ENCODE data around the gene CDC73. TPM values are rescaled to one million over a fixed set of nuclear protein-coding genes. Genes with fewer than 3 reads are reported as not detected.
"Not testable (repeated sequence)": the region's sequence is repeated elsewhere in the genome, so short reads cannot be mapped to it uniquely, and the experiment has no call there.

CDC73 gene
- total RNA-seq, 1 experiment from 2014 or later, result 19.5 TPM

DNA sequence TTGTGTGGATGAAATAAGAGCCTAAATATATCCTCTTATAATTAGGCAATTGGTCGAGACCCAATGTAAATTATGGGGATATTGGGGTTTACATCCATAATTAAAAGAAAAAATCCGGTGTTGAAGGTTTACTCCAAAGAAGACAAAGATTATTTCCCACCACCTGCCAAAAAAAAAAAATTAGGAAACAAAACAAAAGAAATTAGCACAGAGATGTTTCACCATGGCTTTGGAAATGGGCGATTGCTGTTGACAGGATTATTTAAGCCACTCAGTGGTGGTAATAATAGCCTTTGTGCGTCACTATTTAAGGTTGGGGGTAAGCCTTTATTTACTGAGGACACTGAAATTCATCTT, 16.0 kb upstream of the CDC73 start:
- H3K27me3 ChIP-seq (ENCODE audit: control insufficient read depth, insufficient read depth, low read length), result peaks cover 11% of the 10 kb centered on the region
- DNase-seq, result no peak
- H3K4me3 ChIP-seq (ENCODE audit: insufficient read depth, low read depth, low read length), result peak overlapping the region; percentile 84
- no peaks in the 10 kb centered on the region for H3K36me3 ChIP-seq (replicated peaks; ENCODE audit: control insufficient read depth, insufficient read depth, low read length)

DNA sequence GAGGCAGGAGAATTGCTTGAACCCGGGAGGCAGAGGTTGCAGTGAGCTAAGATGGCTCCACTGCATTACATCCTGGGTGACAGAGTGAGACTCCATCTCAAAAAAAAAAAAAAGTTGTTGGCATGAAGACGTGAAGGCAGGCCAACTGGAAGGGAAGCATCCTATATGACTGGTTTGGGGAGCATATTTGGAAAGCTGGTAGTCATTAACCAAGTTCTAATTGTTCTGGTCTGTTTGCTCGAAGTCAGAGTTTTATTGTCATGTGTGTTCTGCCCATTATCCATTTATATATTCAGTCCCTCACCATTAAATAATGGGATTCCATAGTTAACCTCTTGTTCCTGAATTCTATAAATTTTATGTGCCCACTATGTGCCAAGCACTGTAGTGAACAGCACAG, 13.4 kb upstream of the CDC73 start:
- no peak overlapping the region for H3K4me3 ChIP-seq (ENCODE audit: insufficient read depth, low read depth, low read length)
- peaks cover 11% of the 10 kb centered on the region for H3K27me3 ChIP-seq (ENCODE audit: control insufficient read depth, insufficient read depth, low read length)
- no peak for DNase-seq
- H3K36me3 ChIP-seq (replicated peaks; ENCODE audit: control insufficient read depth, insufficient read depth, low read length), result no peaks in the 10 kb centered on the region

DNA sequence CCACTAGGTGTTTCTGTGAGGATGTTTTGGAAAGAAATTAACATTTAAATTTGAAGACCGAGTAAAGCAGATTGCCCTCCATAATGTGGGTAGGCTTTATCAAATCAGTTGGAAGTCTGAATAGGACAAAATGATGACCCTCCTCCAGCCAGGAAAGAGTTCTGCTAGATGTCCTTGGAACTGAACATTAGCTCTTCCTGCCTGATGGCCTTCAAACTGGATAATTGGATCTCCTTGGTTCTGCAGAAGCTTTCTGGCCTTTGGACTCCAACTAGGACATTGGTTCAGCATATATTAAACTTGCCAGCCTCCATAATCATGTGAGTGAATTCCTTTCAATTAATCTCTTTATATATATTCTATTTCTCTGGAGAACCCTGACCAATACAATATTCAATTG, 12.2 kb upstream of the CDC73 start:
- peaks cover 2% of the 10 kb centered on the region; the same call in 1 of the 2 replicates for H3K27me3 ChIP-seq (ENCODE audit: control insufficient read depth, insufficient read depth, low read length)
- H3K36me3 ChIP-seq (replicated peaks; ENCODE audit: control insufficient read depth, insufficient read depth, low read length), result no peaks in the 10 kb centered on the region
- H3K4me3 ChIP-seq (ENCODE audit: insufficient read depth, low read depth, low read length), result no peak overlapping the region
- no peak for DNase-seq

DNA sequence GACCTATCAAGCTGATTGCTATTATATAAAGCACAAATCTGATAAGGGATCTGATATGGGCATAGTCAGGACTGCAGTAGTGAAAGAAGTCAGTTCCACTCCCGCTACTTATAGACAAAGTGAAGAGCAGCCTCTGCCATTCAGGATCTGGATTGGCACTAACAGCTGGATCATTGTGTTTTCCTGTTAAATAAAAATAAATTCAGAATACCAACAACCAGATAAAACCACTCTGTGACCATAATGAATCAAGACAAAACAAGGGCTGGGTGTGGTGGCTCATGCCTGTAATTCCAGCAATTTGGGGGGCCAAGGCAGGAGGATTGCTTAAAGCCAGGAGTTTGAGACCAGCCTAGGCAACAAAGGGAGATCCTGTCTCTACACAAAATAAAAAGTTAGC, 11.6 kb upstream of the CDC73 start:
- no peak overlapping the region for H3K4me3 ChIP-seq (ENCODE audit: insufficient read depth, low read depth, low read length)
- DNase-seq, result no peak
- no peaks in the 10 kb centered on the region for H3K36me3 ChIP-seq (replicated peaks; ENCODE audit: control insufficient read depth, insufficient read depth, low read length)
- no peaks in the 10 kb centered on the region for H3K27me3 ChIP-seq (ENCODE audit: control insufficient read depth, insufficient read depth, low read length)

DNA sequence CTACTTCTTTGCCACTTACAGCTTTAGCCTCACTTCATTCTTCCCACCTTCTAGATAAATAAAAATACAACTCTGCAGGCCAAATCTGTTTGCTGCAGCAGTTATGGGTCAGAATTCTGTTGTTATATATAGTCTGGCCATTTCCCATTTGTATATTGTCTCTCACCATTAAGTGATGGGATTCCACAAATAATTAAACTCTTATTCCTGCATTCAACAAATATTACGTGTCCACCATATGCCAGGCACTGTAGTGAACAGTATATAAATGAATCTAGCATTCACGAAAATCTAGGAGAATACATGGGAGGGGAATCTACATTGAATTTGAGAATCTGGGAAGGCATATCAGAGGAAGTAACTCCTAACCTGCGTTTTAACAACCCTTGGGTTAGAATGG, 11.0 kb upstream of the CDC73 start:
- H3K27me3 ChIP-seq (ENCODE audit: control insufficient read depth, insufficient read depth, low read length), result no peaks in the 10 kb centered on the region
- H3K36me3 ChIP-seq (replicated peaks; ENCODE audit: control insufficient read depth, insufficient read depth, low read length), result no peaks in the 10 kb centered on the region
- DNase-seq, result no peak
- H3K4me3 ChIP-seq (ENCODE audit: insufficient read depth, low read depth, low read length), result no peak overlapping the region

DNA sequence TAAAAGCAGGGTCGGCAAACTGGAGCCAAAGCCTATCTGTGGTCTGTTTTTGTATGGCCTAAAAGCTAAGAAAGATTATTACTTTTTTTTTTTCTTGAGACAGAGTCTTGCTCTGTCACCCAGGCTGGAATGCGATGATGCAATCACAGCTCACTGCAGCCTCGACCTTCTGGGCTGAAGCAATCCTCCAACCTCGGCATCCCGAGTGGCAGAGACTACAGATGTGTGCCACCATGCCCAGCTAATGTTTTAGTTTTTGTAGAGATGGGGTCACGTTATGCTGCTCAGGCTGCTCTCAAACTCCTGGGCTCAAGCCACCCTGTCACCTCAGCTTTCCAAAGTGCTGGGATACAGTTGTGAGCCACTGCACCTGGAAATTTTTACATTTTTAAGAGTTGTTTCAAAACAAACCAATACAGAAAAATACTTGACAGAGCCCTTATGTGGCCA, 10.2 kb upstream of the CDC73 start:
- no peaks in the 10 kb centered on the region for H3K36me3 ChIP-seq (replicated peaks; ENCODE audit: control insufficient read depth, insufficient read depth, low read length)
- no peak for DNase-seq
- H3K4me3 ChIP-seq (ENCODE audit: insufficient read depth, low read depth, low read length), result no peak overlapping the region
- H3K27me3 ChIP-seq (ENCODE audit: control insufficient read depth, insufficient read depth, low read length), result no peaks in the 10 kb centered on the region

DNA sequence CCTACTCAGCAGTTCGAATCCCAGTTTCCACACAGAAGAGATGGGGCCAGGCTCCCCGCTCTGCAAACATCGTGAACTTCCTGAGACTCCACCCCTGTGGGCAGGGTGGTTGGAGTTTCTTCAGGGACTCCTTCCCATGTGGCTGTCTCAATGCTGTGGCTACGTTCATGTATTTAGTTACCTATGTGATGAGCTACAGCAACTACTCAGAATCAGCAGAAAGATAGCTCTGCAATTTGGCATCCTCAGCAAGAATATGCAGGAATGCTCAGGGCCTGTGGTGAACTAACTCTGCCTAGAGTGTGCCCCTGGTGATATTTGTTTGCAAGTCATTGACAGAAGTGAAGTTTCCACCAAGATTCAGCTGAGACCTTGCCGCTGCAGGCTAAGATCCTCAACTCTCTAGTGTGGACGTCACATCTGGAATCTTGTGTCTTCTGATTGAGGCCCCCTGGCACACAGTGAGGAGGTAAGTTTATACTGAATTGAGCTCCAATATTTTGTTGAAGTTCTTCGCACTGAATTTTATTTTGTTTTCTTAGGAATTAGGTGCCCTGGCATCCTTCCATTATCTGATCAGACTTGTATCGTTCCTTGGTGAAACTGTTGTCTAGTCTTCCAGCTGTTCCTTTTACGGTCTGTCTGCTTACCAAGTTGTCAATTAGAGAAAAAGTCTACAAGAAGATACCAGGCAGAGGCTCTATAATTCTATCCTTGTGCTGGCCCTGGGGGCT, 8.4 kb upstream of the CDC73 start:
- H3K4me3 ChIP-seq (ENCODE audit: insufficient read depth, low read depth, low read length), result no peak overlapping the region
- DNase-seq, result peak; percentile 29
- H3K36me3 ChIP-seq (replicated peaks; ENCODE audit: control insufficient read depth, insufficient read depth, low read length), result no peaks in the 10 kb centered on the region
- no peaks in the 10 kb centered on the region for H3K27me3 ChIP-seq (ENCODE audit: control insufficient read depth, insufficient read depth, low read length)

DNA sequence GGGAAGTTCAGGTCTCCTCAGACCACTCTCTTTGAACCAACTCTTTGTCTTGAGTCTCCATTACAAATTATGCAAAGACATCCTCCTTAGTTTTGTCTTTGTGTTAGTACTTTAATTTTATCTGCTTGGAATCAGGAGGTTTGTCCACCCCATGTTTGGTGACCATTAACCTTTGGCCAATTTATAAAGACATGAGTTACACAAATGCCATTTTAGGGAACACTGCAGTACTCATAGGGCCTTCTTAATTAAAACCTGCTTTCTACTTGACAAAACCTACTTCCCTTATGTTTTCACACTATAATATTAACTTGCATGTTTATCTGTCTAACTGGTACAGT, 7.9 kb upstream of the CDC73 start:
- no peaks in the 10 kb centered on the region for H3K27me3 ChIP-seq (ENCODE audit: control insufficient read depth, insufficient read depth, low read length)
- DNase-seq, result no peak
- no peak overlapping the region for H3K4me3 ChIP-seq (ENCODE audit: insufficient read depth, low read depth, low read length)
- H3K36me3 ChIP-seq (replicated peaks; ENCODE audit: control insufficient read depth, insufficient read depth, low read length), result no peaks in the 10 kb centered on the region

DNA sequence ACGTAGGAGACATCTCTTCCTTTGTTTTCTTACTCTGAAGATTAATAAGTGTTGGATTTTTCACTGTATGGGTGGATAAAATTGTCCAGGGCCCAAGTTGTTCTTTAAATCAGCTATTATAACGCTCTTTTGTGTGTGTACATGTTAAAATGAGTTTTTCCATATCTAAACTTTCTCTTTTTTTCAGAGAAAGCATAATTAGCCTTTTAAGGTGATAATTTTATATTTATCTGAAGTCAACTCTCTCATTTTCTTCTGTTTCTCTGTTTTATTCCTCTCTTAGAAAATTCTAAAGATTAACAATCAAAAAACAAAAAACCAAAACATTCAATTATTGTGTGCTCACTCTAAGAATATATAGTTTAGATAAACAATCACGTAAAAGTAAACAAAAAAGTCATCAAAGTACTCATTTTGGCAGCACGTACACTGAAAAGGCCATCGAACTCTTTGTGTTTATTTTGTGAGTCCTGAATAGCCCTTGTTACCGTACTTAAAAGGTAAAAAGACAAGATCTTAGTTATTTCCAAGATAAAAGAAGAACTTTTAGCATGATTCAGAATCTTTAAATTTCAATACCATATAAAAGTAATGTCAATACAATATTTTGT, 7.2 kb upstream of the CDC73 start:
- Histone ChIP-seq H3K36me3 (replicated peaks; ENCODE audit: control insufficient read depth, insufficient read depth, low read length) (no peaks in the 10 kb centered on the region), H3K4me3 (ENCODE audit: insufficient read depth, low read depth, low read length) (no peak overlapping the region), H3K27me3 (ENCODE audit: control insufficient read depth, insufficient read depth, low read length) (no peaks in the 10 kb centered on the region)
- no peak for DNase-seq

DNA sequence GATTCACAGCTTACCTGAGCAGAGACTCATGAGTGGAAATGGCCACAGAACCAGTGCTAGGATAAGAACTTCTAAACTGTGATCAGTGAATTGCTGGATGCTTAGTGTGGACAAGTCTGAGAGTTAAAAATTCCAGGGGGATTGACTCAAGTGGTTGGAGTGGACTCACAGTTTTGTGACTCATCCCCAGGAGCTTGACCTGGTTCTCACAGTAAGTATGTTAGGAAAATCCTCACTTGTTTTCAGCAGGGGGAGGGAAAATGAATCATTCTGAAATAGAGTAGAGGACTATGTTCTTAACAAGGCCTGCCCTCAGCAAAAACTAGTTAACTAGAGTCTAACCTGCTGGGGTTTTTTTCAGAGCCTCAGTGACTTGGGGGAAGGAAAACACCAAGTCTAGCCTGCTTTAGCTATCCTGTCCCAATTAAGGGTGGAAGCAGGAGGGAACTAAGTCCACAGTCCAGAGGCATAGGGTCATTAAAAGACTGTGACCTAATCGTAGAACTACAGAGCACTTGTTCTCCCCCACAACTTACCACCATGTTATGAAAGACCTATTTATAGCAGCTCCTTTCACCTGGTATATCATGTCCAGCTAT, 6.1 kb upstream of the CDC73 start:
- DNase-seq, result no peak
- Histone ChIP-seq H3K27me3 (ENCODE audit: control insufficient read depth, insufficient read depth, low read length) (peaks cover 1% of the 10 kb centered on the region; the same call in 1 of the 2 replicates), H3K4me3 (ENCODE audit: insufficient read depth, low read depth, low read length) (no peak overlapping the region), H3K36me3 (replicated peaks; ENCODE audit: control insufficient read depth, insufficient read depth, low read length) (no peaks in the 10 kb centered on the region)

DNA sequence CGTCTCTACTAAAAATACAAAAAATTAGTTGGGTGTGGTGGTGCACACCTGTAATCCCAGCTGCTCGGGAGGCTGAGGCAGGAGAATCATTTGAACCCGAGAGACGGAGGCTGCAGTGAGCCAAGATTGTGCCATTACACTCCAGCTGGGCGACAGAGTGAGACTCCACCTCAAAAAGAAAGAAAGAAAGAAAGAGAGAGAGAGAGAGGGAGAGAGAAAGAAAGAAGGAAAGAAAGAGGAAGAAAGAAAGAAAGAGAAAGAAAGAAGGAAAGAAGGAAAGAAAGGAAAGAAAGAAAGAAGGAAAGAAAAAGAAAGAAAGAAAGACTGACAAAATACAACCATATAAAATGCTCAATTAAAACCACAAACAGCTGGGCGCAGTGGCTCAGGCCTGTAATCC, 4.7 kb upstream of the CDC73 start:
- not testable (repeated sequence) for DNase-seq; H3K4me3 ChIP-seq (ENCODE audit: insufficient read depth, low read depth, low read length); H3K27me3 ChIP-seq (ENCODE audit: control insufficient read depth, insufficient read depth, low read length); H3K36me3 ChIP-seq (replicated peaks; ENCODE audit: control insufficient read depth, insufficient read depth, low read length)

DNA sequence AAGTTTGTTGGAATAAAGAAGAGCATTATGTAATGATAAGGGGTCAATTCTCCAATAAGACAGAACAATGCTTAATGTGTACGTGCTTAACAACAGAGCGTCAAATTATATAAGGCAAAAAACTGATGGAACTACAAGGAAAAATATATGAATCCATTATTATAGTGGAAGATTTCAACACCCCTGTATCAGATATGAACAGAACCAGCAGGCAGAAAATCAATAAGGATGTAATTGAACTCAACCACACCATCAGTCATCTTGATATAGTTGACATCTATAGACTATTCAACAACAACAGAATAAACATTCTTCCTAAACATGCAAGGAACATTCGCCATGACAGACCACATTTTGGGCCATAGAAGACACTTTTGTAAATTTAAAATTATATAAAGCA, 3.6 kb upstream of the CDC73 start:
- peaks cover 1% of the 10 kb centered on the region; the same call in 1 of the 2 replicates for H3K27me3 ChIP-seq (ENCODE audit: control insufficient read depth, insufficient read depth, low read length)
- H3K36me3 ChIP-seq (replicated peaks; ENCODE audit: control insufficient read depth, insufficient read depth, low read length), result no peaks in the 10 kb centered on the region
- H3K4me3 ChIP-seq (ENCODE audit: insufficient read depth, low read depth, low read length), result no peak overlapping the region
- no peak for DNase-seq

DNA sequence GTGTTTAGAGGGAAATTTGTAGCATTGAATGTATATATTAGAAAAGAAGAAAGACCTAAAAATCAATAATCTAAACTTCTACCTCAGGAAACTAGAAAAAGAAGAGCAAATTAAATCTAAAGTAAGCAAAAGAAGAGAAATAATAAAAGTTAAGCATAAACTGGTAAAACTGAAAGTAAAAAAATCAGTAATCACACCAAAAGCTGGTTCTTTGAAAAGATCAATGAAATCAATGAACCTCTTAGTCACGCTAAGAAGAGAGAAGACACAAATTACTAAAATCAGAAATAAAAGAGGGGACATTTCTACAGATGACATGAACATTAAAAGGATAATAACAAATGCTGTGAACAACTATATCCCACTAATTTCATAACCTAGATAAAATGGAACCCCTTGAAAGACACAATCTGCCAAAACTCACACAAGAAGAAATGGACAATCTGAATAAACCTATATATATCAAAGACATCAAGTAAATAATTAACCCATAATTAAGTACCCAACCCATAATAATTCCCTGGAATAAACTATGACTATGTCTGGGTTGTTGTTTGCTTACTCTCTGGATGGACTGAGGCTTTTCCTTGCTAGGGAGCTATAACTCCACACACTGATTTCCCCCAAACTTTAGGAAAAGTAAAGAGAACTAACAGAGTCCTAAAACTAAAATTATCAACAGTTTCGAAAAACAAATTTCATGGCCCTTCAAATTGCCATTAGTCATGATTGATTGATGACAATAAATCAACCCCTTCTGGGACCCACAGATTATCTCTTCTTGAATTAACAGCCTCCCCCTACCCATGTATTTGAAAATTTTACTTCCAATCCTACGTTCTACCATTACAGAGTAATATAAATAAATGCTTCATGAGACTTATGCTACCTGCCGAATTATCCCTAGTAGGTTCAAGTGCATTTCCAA, 2.8 kb upstream of the CDC73 start:
- Histone ChIP-seq H3K27me3 (ENCODE audit: control insufficient read depth, insufficient read depth, low read length) (peaks cover 1% of the 10 kb centered on the region; the same call in 1 of the 2 replicates), H3K4me3 (ENCODE audit: insufficient read depth, low read depth, low read length) (no peak overlapping the region), H3K36me3 (replicated peaks; ENCODE audit: control insufficient read depth, insufficient read depth, low read length) (no peaks in the 10 kb centered on the region)
- no peak for DNase-seq

DNA sequence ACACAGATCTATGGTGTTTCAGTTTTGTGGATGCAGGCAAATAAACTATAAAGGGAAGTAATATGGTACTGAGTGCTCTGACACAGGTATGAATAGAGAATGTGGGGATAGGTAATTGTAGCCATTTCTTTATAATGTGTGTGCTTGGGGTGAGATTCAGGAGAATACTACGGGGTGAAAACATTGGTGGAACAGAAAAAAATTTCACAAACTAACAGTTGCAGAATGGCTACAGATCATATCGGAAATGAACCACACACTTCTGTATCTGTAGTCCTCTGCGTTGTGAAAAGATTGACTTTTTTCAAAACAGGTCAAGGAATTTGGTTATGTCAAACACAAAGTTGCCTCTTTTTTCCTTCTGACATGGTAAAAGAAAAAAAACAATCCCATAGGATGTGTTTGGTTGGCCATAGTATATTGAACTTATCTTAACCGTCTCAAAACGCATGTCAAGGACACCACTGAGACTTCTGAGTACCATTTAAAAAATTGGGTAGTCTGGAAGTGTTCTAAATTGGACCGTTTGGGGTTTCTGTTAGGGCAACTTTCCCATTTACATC, 1.1 kb upstream of the CDC73 start:
- Histone ChIP-seq H3K27me3 (ENCODE audit: control insufficient read depth, insufficient read depth, low read length) (peaks cover 1% of the 10 kb centered on the region; the same call in 1 of the 2 replicates), H3K36me3 (replicated peaks; ENCODE audit: control insufficient read depth, insufficient read depth, low read length) (no peaks in the 10 kb centered on the region), H3K4me3 (ENCODE audit: insufficient read depth, low read depth, low read length) (peak overlapping the region; percentile 85; the same call in 1 of the 2 replicates)
- no peak for DNase-seq

Data from H7 (cell line).